ENCODE data around the gene LMF1. TPM values are rescaled to one million over a fixed set of nuclear protein-coding genes. Genes with fewer than 3 reads are reported as not detected.

Gene LMF1
- total and polyA plus RNA-seq, 2 donors (not counting 1 experiment from before 2014, with no cell fraction given) = 36.4 to 63.2 TPM

DNA sequence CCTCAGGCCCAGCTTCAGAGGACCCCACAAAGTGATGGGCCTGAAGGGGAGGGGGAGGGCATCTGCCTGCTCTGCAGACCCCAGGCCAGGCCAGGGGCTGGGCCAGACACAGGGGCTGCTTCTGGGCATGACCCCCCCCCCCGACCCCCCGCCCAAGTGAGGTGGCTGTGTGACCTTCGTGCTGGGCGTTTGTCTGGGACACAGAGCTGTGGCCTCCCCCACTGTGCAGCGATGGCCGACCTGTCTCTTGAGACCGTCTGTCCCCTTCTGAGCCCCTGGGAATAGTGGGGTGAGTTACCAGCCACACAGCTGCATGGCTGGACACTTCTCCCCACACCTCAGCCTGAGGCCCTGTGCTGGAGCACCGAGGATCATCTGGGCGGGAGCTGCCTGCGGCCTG, 135.4 kb downstream of the LMF1 start:
- Histone ChIP-seq H3K4me2 (replicated peaks; ENCODE audit: low read depth, low read length, poor library complexity, severe bottlenecking) (no peak overlapping the region), H3K79me2 (ENCODE audit: control insufficient read depth, insufficient read depth, low read length) (no peaks in the 10 kb centered on the region), H3K4me3 (ENCODE audit: control extremely low read depth in 1 of 5, extremely low read depth in 1 of 5, insufficient read depth in 1 of 5, low read depth in 2 of 5, low read length in 4 of 5) (no peak overlapping the region), H3K9me3 (ENCODE audit: control extremely low read depth in 1 of 3, control insufficient read depth in 2 of 3, insufficient read depth in 1 of 3, low read length in 2 of 3) (peaks cover 0 to 38% (median 15%) of the 10 kb centered on the region in 3 donors), H3K9ac (ENCODE audit: low read length) (no peak overlapping the region), H3K36me3 (replicated peaks in 1 of 2; ENCODE audit: control extremely low read depth in 1 of 2, control insufficient read depth in 1 of 2, extremely low read depth in 1 of 2, insufficient read depth in 2 of 2, low read length in 1 of 2) (no peaks in the 10 kb centered on the region), H3K27ac (ENCODE audit: low read length in 2 of 2) (no peak overlapping the region), H3K4me1 (ENCODE audit: control insufficient read depth in 2 of 2, insufficient read depth in 2 of 2, low read length in 2 of 2) (no peaks in the 10 kb centered on the region), H2AFZ (ENCODE audit: insufficient read depth, low read depth, low read length, poor library complexity, severe bottlenecking) (no peak overlapping the region), H4K20me1 (ENCODE audit: control insufficient read depth, insufficient read depth, low read length, poor library complexity, severe bottlenecking) (no peaks in the 10 kb centered on the region), H3K27me3 (replicated peaks in 1 of 4; ENCODE audit: control extremely low read depth in 1 of 4, control insufficient read depth in 3 of 4, insufficient read depth in 4 of 4, low read length in 3 of 4) (peaks cover 0 to 14% (median 0%) of the 10 kb centered on the region in 4 experiments)
- Mint-ChIP-seq H3K27ac (no peak overlapping the region), H3K4me1 (no peaks in the 10 kb centered on the region), H3K9me3 (ENCODE audit: insufficient read depth) (no peaks in the 10 kb centered on the region), H3K27me3 (peaks cover 3% of the 10 kb centered on the region), H3K4me3 (no peak overlapping the region)
- CTCF ChIA-PET = no interaction called here
- ATAC-seq (ENCODE audit: low read depth) (no peak), DNase-seq (no peak)
- TF ChIP-seq EZH2 (IDR thresholded peaks at IDR 0.05; ENCODE audit: borderline replicate concordance, insufficient read depth, low read depth, low read length, poor library complexity, severe bottlenecking) = no peak
- TF ChIP-seq, protein P1, sequence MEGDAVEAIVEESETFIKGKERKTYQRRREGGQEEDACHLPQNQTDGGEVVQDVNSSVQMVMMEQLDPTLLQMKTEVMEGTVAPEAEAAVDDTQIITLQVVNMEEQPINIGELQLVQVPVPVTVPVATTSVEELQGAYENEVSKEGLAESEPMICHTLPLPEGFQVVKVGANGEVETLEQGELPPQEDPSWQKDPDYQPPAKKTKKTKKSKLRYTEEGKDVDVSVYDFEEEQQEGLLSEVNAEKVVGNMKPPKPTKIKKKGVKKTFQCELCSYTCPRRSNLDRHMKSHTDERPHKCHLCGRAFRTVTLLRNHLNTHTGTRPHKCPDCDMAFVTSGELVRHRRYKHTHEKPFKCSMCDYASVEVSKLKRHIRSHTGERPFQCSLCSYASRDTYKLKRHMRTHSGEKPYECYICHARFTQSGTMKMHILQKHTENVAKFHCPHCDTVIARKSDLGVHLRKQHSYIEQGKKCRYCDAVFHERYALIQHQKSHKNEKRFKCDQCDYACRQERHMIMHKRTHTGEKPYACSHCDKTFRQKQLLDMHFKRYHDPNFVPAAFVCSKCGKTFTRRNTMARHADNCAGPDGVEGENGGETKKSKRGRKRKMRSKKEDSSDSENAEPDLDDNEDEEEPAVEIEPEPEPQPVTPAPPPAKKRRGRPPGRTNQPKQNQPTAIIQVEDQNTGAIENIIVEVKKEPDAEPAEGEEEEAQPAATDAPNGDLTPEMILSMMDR (IDR thresholded peaks at IDR 0.05) = no peak
- 94% methylated on average over 9 of the region's 10 CpGs for WGBS (ENCODE audit: insufficient coverage)
- intact Hi-C loops (cut with micrococcal nuclease) = no loop called here
- POLR2A ChIA-PET = no interaction called here

DNA sequence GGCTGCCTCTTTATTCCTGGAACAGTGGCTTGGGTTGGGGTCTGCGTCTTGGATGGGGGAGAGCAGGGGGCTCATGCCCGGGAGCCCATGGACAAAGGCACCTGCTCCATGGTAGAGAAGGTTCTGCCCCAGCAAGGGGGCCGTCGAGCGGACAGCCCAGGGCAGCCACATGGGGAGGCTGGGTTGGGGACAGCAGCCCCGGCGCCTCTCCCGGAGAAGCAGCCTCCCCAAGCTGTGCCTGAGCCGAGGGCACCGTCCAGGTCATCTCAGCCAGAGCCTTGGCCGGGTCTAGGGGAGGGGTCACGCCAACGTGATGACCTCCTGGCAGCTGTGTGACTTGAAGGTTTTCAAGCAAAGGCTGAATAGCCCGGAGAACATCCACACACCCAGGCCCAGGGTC, 137.4 kb downstream of the LMF1 start:
- intact Hi-C loops (cut with micrococcal nuclease) = no loop called here
- Histone ChIP-seq H4K20me1 (ENCODE audit: control insufficient read depth, insufficient read depth, low read length, poor library complexity, severe bottlenecking) (no peaks in the 10 kb centered on the region), H3K79me2 (ENCODE audit: control insufficient read depth, insufficient read depth, low read length) (no peaks in the 10 kb centered on the region), H3K4me1 (ENCODE audit: control insufficient read depth in 2 of 2, insufficient read depth in 2 of 2, low read length in 2 of 2) (no peaks in the 10 kb centered on the region), H3K9ac (ENCODE audit: low read length) (no peak overlapping the region), H3K36me3 (replicated peaks in 1 of 2; ENCODE audit: control extremely low read depth in 1 of 2, control insufficient read depth in 1 of 2, extremely low read depth in 1 of 2, insufficient read depth in 2 of 2, low read length in 1 of 2) (no peaks in the 10 kb centered on the region), H2AFZ (ENCODE audit: insufficient read depth, low read depth, low read length, poor library complexity, severe bottlenecking) (no peak overlapping the region), H3K27ac (ENCODE audit: low read length in 2 of 2) (no peak overlapping the region), H3K4me3 (ENCODE audit: control extremely low read depth in 1 of 5, extremely low read depth in 1 of 5, insufficient read depth in 1 of 5, low read depth in 2 of 5, low read length in 4 of 5) (no peak overlapping the region), H3K4me2 (replicated peaks; ENCODE audit: low read depth, low read length, poor library complexity, severe bottlenecking) (no peak overlapping the region), H3K27me3 (replicated peaks in 1 of 4; ENCODE audit: control extremely low read depth in 1 of 4, control insufficient read depth in 3 of 4, insufficient read depth in 4 of 4, low read length in 3 of 4) (peaks cover 0 to 10% (median 0%) of the 10 kb centered on the region in 4 experiments), H3K9me3 (ENCODE audit: control extremely low read depth in 1 of 3, control insufficient read depth in 2 of 3, insufficient read depth in 1 of 3, low read length in 2 of 3) (peaks cover 0 to 30% (median 15%) of the 10 kb centered on the region in 3 donors)
- ChIA-PET CTCF (no interaction called here), POLR2A (no interaction called here)
- no peak overlapping the region for H3K4me3 Mint-ChIP-seq
- peaks cover 6% of the 10 kb centered on the region for H3K27me3 Mint-ChIP-seq
- whole genome bisulfite sequencing (ENCODE audit: insufficient coverage) = 95% methylated on average over 14 of the region's 14 CpGs
- H3K9me3 Mint-ChIP-seq (ENCODE audit: insufficient read depth) = no peaks in the 10 kb centered on the region
- DNase-seq (no peak), ATAC-seq (ENCODE audit: low read depth) (no peak)
- no peak overlapping the region for H3K27ac Mint-ChIP-seq
- TF ChIP-seq EZH2 (IDR thresholded peaks at IDR 0.05; ENCODE audit: borderline replicate concordance, insufficient read depth, low read depth, low read length, poor library complexity, severe bottlenecking) = no peak
- TF ChIP-seq, protein P1 (IDR thresholded peaks at IDR 0.05) = no peak
- H3K4me1 Mint-ChIP-seq = no peaks in the 10 kb centered on the region

Measured in B cell (primary cell).